ENCODE data around the gene KRTAP5-9.
"Not testable (repeated sequence)": the region's sequence is repeated elsewhere in the genome, so short reads cannot be mapped to it uniquely, and the experiment has no call there.

Gene KRTAP5-9

DNA sequence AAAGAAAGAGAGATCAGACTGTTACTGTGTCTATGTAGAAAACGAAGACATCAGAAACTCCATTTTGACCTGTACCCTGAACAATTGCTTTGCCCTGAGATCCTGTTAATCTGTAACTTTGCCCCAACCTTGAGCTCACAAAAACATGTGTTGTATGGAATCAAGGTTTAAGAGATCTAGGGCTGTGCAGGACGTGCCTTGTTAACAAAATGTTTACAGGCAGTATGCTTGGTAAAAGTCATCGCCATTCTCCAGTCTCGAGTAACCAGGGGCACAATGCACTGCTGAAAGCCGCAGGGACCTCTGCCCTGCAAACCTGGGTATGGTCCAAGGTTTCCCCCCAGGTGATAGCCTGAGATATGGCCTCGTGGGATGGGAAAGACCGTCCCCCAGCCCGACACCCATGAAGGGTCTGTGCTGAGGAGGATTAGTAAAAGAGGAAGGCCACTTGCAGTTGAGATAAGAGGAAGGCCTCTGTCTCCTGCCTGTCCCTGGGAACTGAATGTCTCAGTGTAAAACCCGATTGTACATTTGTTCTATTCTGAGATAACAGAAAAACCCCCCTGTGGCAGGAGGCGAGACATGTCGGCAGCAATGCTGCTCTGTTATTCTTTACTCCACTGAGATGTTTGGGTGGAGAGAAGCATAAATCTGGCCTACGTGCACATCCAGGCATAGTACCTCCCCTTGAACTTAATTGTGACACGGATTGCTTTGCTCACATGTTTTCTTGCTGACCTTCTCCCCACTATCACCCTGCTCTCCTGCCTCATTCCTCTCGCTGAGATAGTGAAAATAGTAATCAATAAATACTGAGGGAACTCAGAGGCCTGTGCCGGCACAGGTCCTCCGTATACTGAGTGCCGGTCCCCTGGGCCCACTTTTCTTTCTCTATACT, 13.3 kb upstream of the KRTAP5-9 start:
- not testable (repeated sequence) for DNase-seq (ENCODE audit: low read depth)

DNA sequence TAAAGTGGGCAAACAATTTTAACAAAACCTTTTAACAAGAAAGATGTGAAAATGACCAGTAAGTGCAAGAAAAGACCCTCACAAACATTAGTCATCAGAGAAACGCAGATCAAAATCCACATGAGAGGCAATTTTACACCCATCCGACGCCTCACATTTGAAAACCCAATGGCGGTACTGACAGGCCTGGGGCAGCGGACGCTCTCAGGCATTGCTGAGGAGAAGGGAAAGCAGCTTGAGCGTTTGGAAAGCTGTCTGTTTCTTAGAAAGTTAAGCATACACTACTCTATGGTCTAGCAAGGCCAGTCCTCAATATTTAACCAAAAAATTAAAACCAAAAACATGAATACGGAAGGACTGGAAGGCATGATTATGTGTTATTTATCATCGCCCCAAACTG, 12.4 kb upstream of the KRTAP5-9 start:
- no peak for DNase-seq (ENCODE audit: low read depth)

DNA sequence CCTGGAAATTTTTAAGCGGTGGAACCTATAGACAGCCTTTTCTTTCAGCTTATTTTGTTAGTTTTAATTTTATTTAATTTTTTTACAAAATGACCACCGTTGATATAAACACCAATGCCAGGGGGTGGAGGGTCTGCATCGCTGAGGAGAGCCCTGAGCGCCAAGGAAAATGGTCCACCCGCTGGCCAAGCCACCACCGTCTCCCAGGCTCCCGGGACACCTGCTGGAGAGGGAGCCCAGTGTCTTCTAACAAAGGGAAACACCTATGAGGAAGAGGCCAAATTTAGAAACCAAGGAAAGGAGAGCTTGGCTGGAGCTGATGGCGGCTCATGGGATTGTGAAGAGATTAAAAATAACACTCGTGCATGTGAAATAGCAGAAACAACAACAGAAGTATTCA, 10.7 kb upstream of the KRTAP5-9 start:
- DNase-seq (ENCODE audit: low read depth): no peak

DNA sequence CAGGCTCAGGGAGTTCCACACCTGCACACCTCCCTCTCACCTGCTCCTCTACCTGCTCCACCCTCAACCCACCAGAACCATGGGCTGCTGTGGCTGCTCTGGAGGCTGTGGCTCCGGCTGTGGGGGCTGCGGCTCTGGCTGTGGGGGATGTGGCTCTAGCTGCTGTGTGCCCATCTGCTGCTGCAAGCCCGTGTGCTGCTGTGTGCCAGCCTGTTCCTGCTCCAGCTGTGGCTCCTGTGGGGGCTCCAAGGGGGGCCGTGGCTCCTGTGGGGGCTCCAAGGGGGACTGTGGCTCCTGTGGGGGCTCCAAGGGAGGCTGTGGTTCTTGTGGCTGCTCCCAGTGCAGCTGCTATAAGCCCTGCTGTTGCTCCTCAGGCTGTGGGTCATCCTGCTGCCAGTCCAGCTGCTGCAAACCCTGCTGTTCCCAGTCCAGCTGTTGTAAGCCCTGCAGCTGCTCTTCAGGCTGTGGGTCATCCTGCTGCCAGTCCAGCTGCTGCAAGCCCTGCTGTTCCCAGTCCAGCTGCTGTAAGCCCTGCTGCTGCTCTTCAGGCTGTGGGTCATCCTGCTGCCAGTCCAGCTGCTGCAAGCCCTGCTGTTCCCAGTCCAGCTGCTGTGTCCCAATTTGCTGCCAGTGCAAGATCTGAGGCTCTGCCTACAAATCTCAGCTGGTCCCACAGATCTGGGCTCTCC, 10.1 kb upstream of the KRTAP5-9 start, which contains the start of gene KRTAP5-8:
Gene KRTAP5-8 (plus strand): TSS at position 49 of the 689 bp plus-strand sequence. CDS start 31 bp downstream, at position 80.
- not testable (repeated sequence) for DNase-seq (ENCODE audit: low read depth)

DNA sequence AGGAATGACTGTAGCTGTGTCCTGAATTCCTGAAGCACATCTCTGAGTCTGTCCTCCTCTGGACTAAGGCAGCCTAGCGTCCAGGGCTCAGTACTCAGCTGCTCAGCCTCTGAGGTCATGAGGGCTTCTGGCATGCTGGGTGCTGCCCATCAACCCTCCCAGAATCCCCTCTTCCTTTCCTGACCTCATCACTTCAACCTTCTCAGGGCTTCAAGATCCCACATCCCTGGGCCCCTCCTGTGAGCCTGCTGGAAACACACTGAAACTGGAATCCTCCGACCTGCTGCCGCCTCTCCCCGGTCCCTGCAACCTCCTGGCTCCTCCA, 9.6 kb upstream of the KRTAP5-9 start:
- DNase-seq (ENCODE audit: low read depth): no peak

DNA sequence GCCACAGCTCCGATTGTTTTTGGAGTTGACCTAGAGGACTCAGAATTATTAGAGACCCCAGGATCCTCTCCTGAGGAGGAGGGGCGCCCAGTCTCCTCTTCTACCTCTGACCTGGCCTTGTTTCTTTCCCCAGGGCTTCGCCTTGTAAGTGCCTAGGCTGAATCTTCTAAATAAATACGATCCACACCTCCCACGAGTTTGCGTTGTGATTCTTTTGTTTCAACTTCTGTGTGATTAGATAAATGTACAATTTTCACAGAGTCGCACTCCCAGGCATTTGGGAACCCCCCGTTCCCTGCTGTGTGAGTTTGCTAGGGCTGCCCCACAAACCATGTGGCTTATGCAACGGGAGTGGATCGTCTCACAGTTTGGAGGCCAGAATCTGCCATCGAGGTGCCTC, 9.2 kb upstream of the KRTAP5-9 start:
- DNase-seq (ENCODE audit: low read depth): no peak

DNA sequence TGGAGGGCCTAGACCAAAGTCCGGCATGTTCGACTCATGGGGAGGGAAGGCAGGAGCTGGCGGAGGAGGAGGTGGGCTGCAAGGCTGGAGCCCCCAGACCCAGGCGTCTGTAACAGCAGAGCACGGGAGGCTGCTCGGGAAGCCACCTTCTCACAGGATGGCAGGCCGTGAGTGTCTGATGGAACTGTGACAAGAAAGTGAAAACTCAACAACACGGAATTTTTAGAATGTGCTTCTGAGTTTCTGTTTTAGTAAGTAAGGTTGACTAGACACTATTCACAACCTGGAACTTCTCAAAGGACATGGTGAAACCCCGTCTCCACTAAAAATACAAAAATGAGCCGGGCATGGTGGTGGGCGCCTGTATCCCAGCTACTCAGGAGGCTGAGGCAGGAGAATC, 8.2 kb upstream of the KRTAP5-9 start:
- not testable (repeated sequence) for DNase-seq (ENCODE audit: low read depth)

DNA sequence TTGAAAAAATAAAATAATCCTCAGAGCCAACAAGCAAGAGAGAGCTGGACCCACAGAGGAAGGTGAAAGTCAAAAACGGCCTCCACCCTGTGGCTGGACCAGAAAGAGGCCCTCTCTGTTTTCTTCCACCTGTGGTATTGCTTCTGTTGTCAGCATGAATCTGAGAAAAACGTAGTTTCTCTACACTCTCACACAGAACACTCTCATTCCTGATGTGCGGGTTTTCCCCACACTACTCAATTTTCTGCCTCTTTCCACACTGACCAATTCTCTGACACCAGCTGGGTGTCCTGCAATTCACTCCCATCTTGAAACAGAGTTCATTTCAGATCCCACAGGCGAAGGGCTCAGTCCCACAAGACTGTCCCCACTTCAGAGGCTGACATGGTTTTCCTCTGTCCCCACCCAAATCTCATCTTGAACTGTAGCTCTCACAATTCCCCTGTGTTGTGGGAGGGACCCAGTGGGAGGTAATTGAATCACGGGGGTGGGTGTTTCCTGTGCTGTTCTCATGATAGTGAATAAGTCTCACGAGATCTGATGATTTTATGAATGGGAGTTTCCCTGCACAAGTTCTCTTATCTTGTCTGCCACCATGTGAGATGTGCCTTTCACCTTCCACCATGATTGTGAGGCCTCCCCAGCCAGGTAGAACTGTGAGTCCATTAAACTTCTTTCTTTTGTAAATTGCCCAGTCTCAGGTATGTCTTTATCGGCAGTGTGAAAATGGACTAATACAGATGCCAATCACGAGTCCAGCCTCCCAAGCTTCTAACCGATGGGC, 7.5 kb upstream of the KRTAP5-9 start:
- DNase-seq (ENCODE audit: low read depth): not testable (repeated sequence)

DNA sequence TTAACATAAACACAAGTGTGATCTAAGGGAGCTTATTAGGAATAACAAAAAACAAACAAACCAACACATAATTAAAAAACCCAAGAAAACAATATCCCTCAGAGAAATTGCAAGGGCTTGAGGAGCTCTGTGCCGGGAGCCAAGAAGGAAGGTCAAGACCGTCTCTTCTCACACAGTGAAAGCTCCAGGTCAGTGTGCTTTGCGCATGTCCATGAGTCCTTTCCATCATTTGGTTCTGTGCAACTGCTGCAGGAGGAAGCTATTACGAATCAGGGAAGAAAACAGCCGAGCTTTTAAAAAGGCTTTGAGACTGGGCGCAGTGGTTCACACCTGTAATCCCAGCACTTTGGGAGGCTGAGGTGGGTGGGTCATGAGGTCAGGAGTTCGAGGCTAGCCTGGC, 5.8 kb upstream of the KRTAP5-9 start:
- DNase-seq (ENCODE audit: low read depth): no peak

DNA sequence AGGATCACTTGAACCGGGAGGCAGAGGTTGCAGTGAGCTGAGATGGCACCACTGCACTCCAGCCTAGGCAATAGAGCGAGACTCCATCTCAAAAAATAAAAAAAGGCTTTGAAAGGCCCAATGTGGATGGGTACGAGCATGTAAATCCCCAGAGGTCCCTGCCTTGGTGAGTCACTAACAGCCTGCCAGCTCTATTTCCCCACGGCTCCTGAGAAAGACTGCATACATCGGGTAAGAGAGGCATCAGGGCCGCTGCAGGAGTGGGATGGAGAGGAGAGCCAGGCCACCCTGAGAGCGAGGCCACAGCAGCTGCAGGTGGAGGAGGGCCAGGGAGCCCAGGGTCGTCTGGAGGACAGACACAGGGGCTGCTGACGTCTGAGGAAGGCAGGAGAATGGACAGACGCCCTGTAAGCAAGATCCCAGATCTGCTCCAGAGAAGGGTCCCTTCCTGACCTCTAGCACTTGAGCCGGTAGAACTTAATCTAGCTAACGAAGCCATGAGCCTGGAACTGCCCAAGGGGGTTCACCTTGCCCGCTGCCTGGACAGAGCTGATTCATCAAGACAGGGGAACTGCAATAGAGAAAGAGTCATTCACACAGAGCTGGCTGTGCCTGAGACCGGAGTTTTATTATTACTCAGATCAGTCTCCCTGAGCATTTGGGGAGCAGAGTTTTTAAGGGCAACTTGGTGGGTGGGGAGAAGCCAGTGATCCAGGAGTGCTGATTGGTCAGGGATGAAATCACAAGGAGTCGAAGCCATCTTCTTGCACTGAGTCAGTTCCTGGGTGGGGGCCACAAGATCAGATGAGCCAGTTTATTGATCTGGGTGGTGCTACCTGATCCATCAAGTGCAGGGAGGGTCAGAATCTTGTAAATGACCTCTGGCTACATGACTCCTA, 5.1 kb upstream of the KRTAP5-9 start:
- no peak for DNase-seq (ENCODE audit: low read depth)

DNA sequence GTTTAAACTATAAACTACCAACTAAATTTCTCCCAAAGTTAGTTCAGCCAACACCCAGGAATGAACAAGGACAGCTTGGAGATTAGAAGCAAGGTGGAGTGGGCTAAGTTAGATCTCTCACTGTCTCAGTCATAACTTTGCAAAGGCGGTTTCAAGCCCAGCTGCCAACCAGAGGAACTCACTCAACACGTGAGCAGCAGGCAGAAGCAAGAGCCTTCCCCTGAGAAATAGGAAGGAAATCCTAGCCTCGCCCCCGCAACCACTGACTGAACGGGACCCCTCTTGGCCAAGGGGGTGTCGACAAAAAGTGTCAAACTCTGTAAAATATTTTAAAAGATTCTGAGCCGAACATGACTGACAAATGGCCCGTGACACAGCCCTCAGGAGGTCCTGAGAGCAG, 4.4 kb upstream of the KRTAP5-9 start:
- no peak for DNase-seq (ENCODE audit: low read depth)

DNA sequence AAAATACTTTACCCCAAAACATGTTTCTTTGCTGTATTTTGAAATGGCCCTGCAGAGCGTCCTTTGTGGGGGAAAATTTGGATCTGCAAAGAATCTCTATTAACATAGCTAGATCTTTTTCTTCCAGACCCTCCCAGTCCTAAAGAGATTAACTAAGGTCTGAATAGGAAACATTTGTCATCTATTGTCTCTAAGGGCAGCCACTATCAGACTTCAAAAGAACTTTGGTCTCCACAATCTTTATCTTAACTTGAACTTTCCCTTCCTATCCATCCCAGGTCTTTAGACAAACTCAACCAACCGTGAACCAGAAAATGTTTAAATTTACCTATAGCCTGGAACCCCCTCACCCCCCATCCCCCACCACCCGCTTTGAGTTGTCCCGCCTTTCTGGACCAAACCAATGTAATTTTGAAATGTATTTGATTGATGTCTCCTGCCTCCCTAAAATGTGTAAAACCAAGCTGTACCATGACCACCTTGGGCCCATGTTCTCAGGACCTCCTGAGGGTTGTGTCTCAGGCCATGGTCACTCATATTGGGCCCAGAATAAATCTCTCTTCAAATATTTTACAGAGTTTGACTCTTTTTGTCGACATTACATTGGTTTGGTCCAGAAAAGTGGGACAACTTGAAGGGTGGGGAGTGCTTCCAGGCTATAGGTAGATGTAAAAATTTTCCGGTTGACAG, 3.5 kb upstream of the KRTAP5-9 start:
- DNase-seq (ENCODE audit: low read depth): no peak

DNA sequence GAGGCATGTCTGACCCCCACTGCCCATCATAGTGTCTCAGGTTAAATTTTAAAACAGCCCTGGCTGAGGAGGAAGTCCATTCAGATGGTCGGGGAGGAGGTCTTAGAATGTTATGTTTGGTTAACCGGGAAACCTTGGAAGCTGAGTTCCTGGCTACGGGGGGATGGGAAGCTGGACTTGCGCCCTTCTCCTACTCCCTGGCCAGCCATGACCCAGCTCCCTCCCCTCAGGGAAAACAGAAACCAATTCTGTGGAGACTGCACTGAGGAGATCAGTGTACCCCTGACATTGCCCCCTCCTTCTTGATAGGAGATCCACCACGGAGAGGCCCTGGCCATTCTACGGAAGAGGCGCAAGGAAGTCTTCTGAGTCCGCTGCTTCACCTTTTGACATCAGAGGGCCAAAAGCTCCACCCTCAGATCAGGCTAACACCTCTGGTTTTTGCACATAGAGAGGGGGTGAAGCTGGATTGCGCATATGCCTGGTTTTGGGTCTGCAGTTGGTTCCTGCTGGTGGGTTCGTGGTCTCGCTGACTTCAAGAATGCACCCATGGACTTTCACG, 2.7 kb upstream of the KRTAP5-9 start:
- DNase-seq (ENCODE audit: low read depth): no peak

DNA sequence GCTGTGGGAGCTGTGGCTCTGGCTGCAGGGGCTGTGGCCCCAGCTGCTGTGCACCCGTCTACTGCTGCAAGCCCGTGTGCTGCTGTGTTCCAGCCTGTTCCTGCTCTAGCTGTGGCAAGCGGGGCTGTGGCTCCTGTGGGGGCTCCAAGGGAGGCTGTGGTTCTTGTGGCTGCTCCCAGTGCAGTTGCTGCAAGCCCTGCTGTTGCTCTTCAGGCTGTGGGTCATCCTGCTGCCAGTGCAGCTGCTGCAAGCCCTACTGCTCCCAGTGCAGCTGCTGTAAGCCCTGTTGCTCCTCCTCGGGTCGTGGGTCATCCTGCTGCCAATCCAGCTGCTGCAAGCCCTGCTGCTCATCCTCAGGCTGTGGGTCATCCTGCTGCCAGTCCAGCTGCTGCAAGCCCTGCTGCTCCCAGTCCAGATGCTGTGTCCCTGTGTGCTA, 514 bp downstream of the KRTAP5-9 start:
- no peak for DNase-seq (ENCODE audit: low read depth)

DNA sequence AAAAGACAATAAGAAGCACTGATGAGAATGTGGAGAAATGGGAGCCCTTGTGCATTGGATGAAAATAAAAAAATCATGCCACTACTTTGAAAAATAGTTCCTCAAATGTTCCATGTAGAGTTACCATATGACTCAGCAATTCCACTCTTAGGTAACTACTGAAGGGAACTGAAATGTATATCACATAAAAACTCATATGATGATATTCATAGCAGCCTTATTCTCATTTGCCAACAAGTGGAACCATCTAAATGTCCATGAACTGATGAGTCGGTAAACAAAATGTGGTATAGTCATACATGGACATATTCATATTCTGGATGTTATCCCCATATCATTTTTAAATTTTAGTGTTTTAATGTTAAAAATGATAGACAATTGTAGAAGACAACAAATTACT, 3.5 kb downstream of the KRTAP5-9 start:
- DNase-seq (ENCODE audit: low read depth): no peak

DNA sequence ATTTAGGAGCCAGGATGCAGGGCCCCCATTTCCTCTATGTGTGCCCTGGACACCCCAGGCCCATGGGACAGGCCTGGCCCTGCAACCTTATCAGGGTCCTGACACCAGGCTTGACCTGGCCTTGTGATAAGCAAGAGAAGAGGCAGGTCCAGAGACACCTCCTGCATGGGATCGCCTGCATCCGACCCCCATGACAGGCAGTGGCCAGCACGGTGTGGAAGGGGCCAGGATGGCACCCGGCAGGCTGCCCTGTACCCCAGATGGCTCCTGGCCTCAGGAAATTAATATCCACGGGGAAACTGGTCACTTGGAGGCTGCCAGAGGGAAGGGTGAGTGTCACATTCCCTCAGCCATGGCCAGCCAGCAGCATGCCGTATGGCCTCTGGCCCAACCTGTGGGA, 6.8 kb downstream of the KRTAP5-9 start:
- DNase-seq (ENCODE audit: low read depth): no peak

DNA sequence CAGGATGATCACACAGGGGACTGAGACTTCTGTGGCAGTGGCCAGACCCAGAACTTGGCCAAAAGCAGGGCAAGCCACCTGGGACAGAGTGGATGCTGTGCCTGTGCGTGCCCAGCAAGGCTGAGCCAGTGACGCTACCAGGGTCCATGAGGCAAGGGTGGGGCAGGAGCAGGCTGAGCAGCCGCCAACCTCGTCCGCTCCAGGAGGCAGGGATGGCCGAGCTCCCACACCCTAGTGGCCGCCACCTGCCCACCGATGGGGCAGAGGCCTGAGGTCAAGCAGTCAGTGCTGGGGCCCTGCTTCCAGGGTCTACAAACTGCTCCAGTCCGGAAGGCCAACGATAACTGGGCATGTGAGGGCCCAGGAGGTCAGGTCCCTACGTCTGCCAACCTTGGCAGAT, 7.3 kb downstream of the KRTAP5-9 start:
- no peak for DNase-seq (ENCODE audit: low read depth)

DNA sequence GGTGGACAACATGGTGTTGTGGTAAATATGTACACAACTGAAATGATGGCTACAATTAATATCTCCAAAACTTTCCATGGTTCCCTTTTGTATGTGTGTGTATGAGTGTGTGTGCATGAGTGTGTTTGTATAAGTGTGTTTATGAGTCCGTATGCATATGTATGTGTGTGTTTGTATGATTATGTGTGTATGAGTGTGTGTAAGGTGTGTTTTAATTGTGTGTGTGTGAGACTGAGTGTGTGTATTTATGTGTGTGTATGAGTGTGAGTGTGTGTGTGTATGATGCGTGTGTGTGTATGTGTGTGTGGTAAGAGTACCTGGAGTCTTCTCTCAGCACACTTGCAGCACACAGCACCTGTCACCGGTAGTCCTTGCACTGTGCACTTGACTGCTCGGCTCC, 7.8 kb downstream of the KRTAP5-9 start:
- no peak for DNase-seq (ENCODE audit: low read depth)

DNA sequence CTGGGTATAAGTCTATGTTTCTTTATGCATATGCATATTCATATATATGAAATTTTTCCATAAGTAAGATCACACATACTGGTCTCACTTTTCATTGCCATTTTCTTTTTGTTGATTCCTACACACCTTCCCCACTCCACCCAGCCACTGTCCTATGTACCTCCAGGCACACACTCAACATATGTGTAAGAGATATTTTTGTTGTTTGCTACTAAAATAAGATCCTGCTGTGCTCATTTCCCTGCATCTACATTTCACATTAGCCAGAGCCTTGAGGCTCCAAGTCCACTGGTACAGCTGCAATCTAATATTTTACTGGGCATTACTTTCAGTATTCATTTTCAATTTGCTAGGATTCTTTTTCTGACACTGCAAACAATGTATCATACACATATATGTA, 9.0 kb downstream of the KRTAP5-9 start:
- DNase-seq (ENCODE audit: low read depth): no peak

DNA sequence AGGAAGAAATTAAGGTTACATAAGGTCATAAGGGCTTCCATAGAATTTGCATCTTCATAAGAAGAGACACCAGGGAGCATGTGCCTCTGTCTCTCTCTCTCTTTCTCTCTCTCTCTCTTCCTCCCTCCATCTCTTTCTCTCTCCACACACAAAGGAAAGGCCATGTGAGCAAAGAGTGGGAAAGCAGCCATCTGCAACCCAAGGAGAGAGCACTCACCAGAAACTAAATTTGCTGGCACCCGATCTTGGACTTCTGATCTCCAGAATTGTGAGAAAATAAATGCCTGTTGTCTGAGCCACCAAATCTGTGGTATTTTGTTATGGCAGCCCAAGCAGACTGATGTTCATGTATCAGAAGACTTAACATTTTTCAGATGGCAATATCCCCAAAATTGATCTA, 10.8 kb downstream of the KRTAP5-9 start:
- no peak for DNase-seq (ENCODE audit: low read depth)

DNA sequence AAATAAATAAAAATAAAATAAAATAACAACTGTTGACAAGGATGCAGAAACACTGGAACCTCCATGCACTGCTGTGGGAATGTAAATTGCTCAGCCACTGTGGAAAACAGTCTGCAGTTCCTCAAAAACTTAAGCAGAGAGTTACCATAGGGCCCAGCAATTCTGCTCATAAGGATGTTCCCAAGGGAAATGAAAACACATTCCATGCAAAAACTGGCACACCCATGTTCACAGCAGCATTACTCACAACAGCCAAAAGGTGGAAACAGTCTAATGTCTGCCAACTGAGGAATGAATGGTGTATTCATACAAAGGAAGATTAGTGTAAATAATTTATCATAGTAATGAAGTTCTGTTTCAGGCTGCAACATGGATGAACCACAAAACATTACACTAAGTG, 13.9 kb downstream of the KRTAP5-9 start:
- no peak for DNase-seq (ENCODE audit: low read depth)
